ENCODE data around the gene LMBRD2. TPM values are rescaled to one million over a fixed set of nuclear protein-coding genes. Genes with fewer than 3 reads are reported as not detected.

Gene LMBRD2
- total RNA-seq, 4 donors from 2014 or later, result 6.9 to 23.2 (median 8.8) TPM

DNA sequence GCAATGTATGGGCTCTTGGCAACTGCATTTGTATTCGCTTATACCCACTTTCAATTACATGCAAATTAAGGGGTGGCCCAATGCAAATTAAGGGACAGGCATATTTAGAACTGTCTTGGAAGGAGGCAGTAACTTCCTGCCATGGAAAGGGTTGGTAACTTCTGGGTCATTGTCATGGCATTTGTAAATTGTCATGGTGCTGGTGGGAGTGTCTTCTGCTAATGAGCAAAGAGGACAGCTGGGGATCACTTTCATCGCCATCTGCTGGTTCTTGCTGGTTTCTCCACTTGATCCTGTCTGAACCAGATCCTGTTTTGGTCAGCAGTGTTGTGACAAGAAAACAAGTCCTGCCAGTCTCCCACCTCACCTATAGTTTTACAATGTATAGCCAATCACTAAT lies 61.7 kb downstream of the LMBRD2 start:
- Histone ChIP-seq H3K27me3 (no peaks in the 10 kb centered on the region), H3K27ac (no peak overlapping the region), H3K36me3 (no peaks in the 10 kb centered on the region), H3K4me1 (no peaks in the 10 kb centered on the region), H3K9me3 (no peaks in the 10 kb centered on the region), H3K4me3 (no peak overlapping the region)
- no peak for DNase-seq
- TF ChIP-seq POLR2A (IDR thresholded peaks at IDR 0.05), result no peak
- TF ChIP-seq, protein P1, sequence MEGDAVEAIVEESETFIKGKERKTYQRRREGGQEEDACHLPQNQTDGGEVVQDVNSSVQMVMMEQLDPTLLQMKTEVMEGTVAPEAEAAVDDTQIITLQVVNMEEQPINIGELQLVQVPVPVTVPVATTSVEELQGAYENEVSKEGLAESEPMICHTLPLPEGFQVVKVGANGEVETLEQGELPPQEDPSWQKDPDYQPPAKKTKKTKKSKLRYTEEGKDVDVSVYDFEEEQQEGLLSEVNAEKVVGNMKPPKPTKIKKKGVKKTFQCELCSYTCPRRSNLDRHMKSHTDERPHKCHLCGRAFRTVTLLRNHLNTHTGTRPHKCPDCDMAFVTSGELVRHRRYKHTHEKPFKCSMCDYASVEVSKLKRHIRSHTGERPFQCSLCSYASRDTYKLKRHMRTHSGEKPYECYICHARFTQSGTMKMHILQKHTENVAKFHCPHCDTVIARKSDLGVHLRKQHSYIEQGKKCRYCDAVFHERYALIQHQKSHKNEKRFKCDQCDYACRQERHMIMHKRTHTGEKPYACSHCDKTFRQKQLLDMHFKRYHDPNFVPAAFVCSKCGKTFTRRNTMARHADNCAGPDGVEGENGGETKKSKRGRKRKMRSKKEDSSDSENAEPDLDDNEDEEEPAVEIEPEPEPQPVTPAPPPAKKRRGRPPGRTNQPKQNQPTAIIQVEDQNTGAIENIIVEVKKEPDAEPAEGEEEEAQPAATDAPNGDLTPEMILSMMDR (IDR thresholded peaks at IDR 0.05), result peak in 1 of 6 experiments; percentile 35
- intact Hi-C loops (cut with DNase I), result no loop called here
- 29 to 36% methylated on average over 1 of the region's 2 CpGs for WGBS, 2 donors

DNA sequence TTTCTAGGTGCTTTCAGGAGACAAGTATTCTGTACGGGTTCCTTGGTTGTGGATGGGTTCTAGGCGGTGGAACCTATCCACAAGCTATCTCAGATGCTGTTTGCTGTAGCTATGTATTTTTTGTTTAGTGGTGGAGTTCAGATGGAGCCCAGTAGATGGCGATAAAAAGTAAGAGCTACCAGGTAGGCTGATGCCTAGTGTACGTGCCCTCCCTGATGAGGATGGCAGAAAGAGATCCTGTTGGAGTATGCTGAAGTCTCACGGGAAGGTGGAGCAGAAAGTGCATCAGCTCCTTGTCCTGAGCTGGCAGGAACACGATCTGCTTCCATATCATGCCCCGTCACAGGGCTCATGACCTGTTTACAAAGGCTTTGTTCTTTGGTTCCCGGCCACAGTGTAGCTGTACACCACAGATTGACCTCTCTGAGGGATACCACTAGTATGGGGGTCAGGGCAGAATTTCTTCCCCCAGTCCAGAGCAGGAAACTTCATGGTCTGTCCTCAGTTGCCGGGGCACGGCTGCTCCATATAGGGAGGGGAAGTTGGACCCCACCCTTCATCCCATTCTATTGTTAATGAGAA lies 72.4 kb downstream of the LMBRD2 start:
- no peak for DNase-seq
- Histone ChIP-seq H3K9me3 (no peaks in the 10 kb centered on the region), H3K27me3 (peaks cover 0 to 11% (median 0%) of the 10 kb centered on the region in 4 donors), H3K4me1 (no peaks in the 10 kb centered on the region), H3K4me3 (no peak overlapping the region), H3K27ac (no peak overlapping the region), H3K36me3 (no peaks in the 10 kb centered on the region)
- WGBS, 2 donors, result 15 to 16% methylated on average over 9 to 10 of the region's 10 CpGs
- TF ChIP-seq, protein P1 (IDR thresholded peaks at IDR 0.05), result peak in 5 of 6 experiments; percentile 25 to 61 (median 46)
- TF ChIP-seq POLR2A (IDR thresholded peaks at IDR 0.05), result no peak
- intact Hi-C loops (cut with DNase I), result no loop called here

GRCh38 chr5:36078430-36078829 lies 73.3 kb downstream of the LMBRD2 start:
- WGBS, 2 donors, result 67 to 68% methylated on average over 10 of the region's 10 CpGs

DNA sequence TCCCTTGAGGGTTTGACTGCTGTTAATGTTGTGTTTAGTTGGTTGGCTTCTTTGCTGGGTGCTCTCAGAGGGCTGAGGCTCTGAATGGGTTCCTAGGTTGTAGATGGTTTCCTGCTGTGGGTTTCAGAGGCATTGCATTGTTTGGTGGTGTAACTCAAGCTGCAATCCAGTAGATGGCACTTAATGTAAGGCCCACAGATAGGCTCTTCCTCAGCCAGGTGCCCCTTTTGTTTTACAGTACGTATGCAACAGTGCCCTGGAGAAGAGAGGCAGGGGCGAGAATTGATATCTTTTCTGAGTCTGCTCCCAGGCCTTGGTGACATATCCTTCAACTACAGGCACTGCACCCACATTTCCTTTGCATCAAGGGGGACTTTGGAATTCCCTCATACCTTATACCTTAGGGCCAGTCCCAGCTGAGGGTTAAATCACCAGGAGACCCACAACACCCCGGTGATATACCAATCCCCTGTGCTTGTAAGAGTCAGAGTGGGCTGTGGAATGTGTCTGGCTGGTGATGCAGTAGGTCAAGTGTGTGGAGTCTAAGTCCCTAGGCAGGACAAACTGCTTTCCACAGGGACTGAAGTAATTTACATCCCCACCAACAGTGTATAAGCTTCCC lies 78.0 kb downstream of the LMBRD2 start:
- Histone ChIP-seq H3K36me3 (no peaks in the 10 kb centered on the region), H3K4me1 (no peaks in the 10 kb centered on the region), H3K4me3 (no peak overlapping the region), H3K27me3 (peaks cover 0 to 11% (median 0%) of the 10 kb centered on the region in 4 donors), H3K27ac (no peak overlapping the region), H3K9me3 (no peaks in the 10 kb centered on the region)
- no peak for TF ChIP-seq POLR2A (IDR thresholded peaks at IDR 0.05)
- TF ChIP-seq, protein P1 (IDR thresholded peaks at IDR 0.05), result no peak
- intact Hi-C loops (cut with DNase I), result no loop called here
- 74 to 76% methylated on average over 3 of the region's 3 CpGs for WGBS, 2 donors
- no peak for DNase-seq

More at GRCh38 chr5:36078430-36078829, 73.3 kb downstream of the LMBRD2 start:
- H3K36me3 ChIP-seq, result no peaks in the 10 kb centered on the region
- peaks cover 0 to 11% (median 0%) of the 10 kb centered on the region in 4 donors for H3K27me3 ChIP-seq
- TF ChIP-seq, protein P1 (IDR thresholded peaks at IDR 0.05), result no peak
- TF ChIP-seq POLR2A (IDR thresholded peaks at IDR 0.05), result no peak
- H3K9me3 ChIP-seq, result no peaks in the 10 kb centered on the region
- DNase-seq, result no peak
- H3K4me1 ChIP-seq, result no peaks in the 10 kb centered on the region
- H3K27ac ChIP-seq, result no peak overlapping the region
- no peak overlapping the region for H3K4me3 ChIP-seq
- intact Hi-C loops (cut with DNase I), result no loop called here

Data from esophagus squamous epithelium (tissue), 5 donors.